Osteocyte (in vitro differentiated cells): ENCODE measurements around the gene MPPED1. TPM values are rescaled to one million over a fixed set of nuclear protein-coding genes. Genes with fewer than 3 reads are reported as not detected.

Experiments
- DNase-seq: peaks from one replicate; pipeline ENCODE4 v3.0.0; 2021; ENCODE audit warnings: mixed read lengths; ENCODE audit not compliant: unreplicated experiment; ENCODE audit errors: extremely low spot score
- H3K27ac Mint-ChIP-seq: one replicate; pipeline ENCODE4 v1.8.0; 2021; ENCODE audit warnings: mild to moderate bottlenecking, mixed read lengths; ENCODE audit not compliant: unreplicated experiment
- H3K27me3 Mint-ChIP-seq: one replicate; pipeline ENCODE4 v1.8.0; 2021; ENCODE audit warnings: mixed read lengths; ENCODE audit not compliant: unreplicated experiment
- H3K36me3 Mint-ChIP-seq: one replicate; pipeline ENCODE4 v1.8.0; 2021; ENCODE audit warnings: mixed read lengths; ENCODE audit not compliant: unreplicated experiment
- H3K4me1 Mint-ChIP-seq: one replicate; pipeline ENCODE4 v1.8.0; 2021; ENCODE audit warnings: mixed read lengths; ENCODE audit not compliant: unreplicated experiment
- H3K4me3 Mint-ChIP-seq: one replicate; pipeline ENCODE4 v1.8.0; 2021; ENCODE audit warnings: mild to moderate bottlenecking, moderate library complexity, mixed read lengths; ENCODE audit not compliant: unreplicated experiment
- H3K9me3 Mint-ChIP-seq: one replicate; pipeline ENCODE4 v1.8.0; 2021; ENCODE audit warnings: mixed read lengths; ENCODE audit not compliant: unreplicated experiment
- CTCF ChIP-seq: fragments of 200-600 bp; sonication (generic); IDR thresholded peaks from 2 replicates; pipeline ENCODE4 v1.5.0; 2021; ENCODE audit warnings: antibody characterized with exemption, mild to moderate bottlenecking, moderate library complexity
- total RNA-seq: library from RNA; stranded (reverse); gene quantifications from 2 replicates; pipeline ENCODE4 v1.2.1, GENCODE V29; 2021

MPPED1 gene
- total RNA-seq, 1 donor from 2014 or later: not detected

GRCh38 chr22:43447380-43447779 lies 35.6 kb downstream of the MPPED1 start:
- no peaks in the 10 kb centered on the region for H3K9me3 Mint-ChIP-seq

GRCh38 chr22:43448048-43448447 lies 36.2 kb downstream of the MPPED1 start:
- no peak overlapping the region for H3K27ac Mint-ChIP-seq
- H3K4me3 Mint-ChIP-seq: no peak overlapping the region
- no peaks in the 10 kb centered on the region for H3K9me3 Mint-ChIP-seq
- no peak for TF ChIP-seq CTCF
- no peaks in the 10 kb centered on the region for H3K36me3 Mint-ChIP-seq
- H3K27me3 Mint-ChIP-seq: no peaks in the 10 kb centered on the region
- no peaks in the 10 kb centered on the region for H3K4me1 Mint-ChIP-seq
- DNase-seq: no peak

More at GRCh38 chr22:43447380-43447779, 35.6 kb downstream of the MPPED1 start:
- TF ChIP-seq CTCF: no peak
- H3K27me3 Mint-ChIP-seq: peaks cover 2% of the 10 kb centered on the region
- H3K36me3 Mint-ChIP-seq: no peaks in the 10 kb centered on the region
- no peaks in the 10 kb centered on the region for H3K4me1 Mint-ChIP-seq
- no peak overlapping the region for H3K4me3 Mint-ChIP-seq
- H3K27ac Mint-ChIP-seq: no peak overlapping the region
- DNase-seq: no peak

GRCh38 chr22:43449205-43449830 lies 37.5 kb downstream of the MPPED1 start:
- Mint-ChIP-seq H3K27me3 (peaks cover 4% of the 10 kb centered on the region), H3K27ac (no peak overlapping the region), H3K9me3 (no peaks in the 10 kb centered on the region), H3K4me3 (no peak overlapping the region), H3K36me3 (no peaks in the 10 kb centered on the region), H3K4me1 (no peaks in the 10 kb centered on the region)
- DNase-seq: no peak
- TF ChIP-seq CTCF: no peak

GRCh38 chr22:43449831-43450225 lies 38.0 kb downstream of the MPPED1 start:
- DNase-seq: no peak

More at GRCh38 chr22:43449831-43450225, 38.0 kb downstream of the MPPED1 start:
- H3K9me3 Mint-ChIP-seq: no peaks in the 10 kb centered on the region
- peaks cover 4% of the 10 kb centered on the region for H3K27me3 Mint-ChIP-seq
- no peaks in the 10 kb centered on the region for H3K36me3 Mint-ChIP-seq
- H3K4me1 Mint-ChIP-seq: no peaks in the 10 kb centered on the region
- no peak overlapping the region for H3K4me3 Mint-ChIP-seq
- TF ChIP-seq CTCF: no peak
- H3K27ac Mint-ChIP-seq: no peak overlapping the region
